ENCODE measurements around the gene GAK.

The GAK gene

GRCh38 chr4:885353-885752 is 46.8 kb downstream of the GAK start:
- FAIRE-seq: no peak

- FAIRE-seq: no peak
Observed at GRCh38 chr4:884896-885295, 47.2 kb downstream of the GAK start.

GRCh38 chr4:884259-884658 is 47.9 kb downstream of the GAK start:
- no peak for FAIRE-seq

GRCh38 chr4:883377-884095 is 48.6 kb downstream of the GAK start:
- FAIRE-seq: no peak

- FAIRE-seq: no peak
Observed at GRCh38 chr4:882646-883045, 49.5 kb downstream of the GAK start.

GRCh38 chr4:881709-882108 is 50.4 kb downstream of the GAK start:
- no peak for FAIRE-seq

- FAIRE-seq: no peak
Observed at GRCh38 chr4:880684-881405, 51.3 kb downstream of the GAK start.

- no peak for FAIRE-seq
Observed at GRCh38 chr4:879729-880077, 52.4 kb downstream of the GAK start.

GRCh38 chr4:878796-879728 is 53.1 kb downstream of the GAK start:
- FAIRE-seq: no peak

- FAIRE-seq: no peak
Observed at GRCh38 chr4:877502-877901, 54.6 kb downstream of the GAK start.

- no peak for FAIRE-seq
Observed at GRCh38 chr4:876780-877179, 55.3 kb downstream of the GAK start.

GRCh38 chr4:875818-876423 is 56.2 kb downstream of the GAK start:
- no peak for FAIRE-seq

GRCh38 chr4:874971-875817 is 56.9 kb downstream of the GAK start:
- FAIRE-seq: no peak

- no peak for FAIRE-seq
Observed at GRCh38 chr4:874056-874455, 58.1 kb downstream of the GAK start.

- no peak for FAIRE-seq
Observed at GRCh38 chr4:872241-872981, 59.7 kb downstream of the GAK start.

GRCh38 chr4:871484-871883 is 60.6 kb downstream of the GAK start:
- FAIRE-seq: no peak

GRCh38 chr4:870951-871350 is 61.2 kb downstream of the GAK start:
- no peak for FAIRE-seq

- no peak for FAIRE-seq
Observed at GRCh38 chr4:869776-870175, 62.3 kb downstream of the GAK start.

GRCh38 chr4:868421-868820 is 63.7 kb downstream of the GAK start:
- FAIRE-seq: no peak

- no peak for FAIRE-seq
Observed at GRCh38 chr4:867526-868250, 64.4 kb downstream of the GAK start.
